Activated CD8-positive, alpha-beta memory T cell treated with anti-CD3 and anti-CD28 coated beads, Interleukin-2, amount 10 ng/mL, durations not matched to agents 7 days and 5 days (primary cell): Measurements from ENCODE around the gene ABL2. TPM values are rescaled to one million over a fixed set of nuclear protein-coding genes. Genes with fewer than 3 reads are reported as not detected.

Experiments
- ATAC-seq: fragments of 150-1000 bp; cut with Tn5 transposase; one replicate; pipeline ENCODE4 v1.10.0; 2021; ENCODE audit warnings: moderate library complexity
- CTCF ChIA-PET: fragments of 350-600 bp; sonication (Branson Sonifier 250); formaldehyde crosslinking; loops from one replicate; lab custom pipeline; 2021; ENCODE audit warnings: antibody characterized with exemption; lab: Charles Lee
- DNase-seq: peaks from one replicate; pipeline ENCODE4 v3.0.0-alpha.2; 2020
- H3K27ac Mint-ChIP-seq: one replicate; pipeline ENCODE4 v1.8.0; 2021; ENCODE audit warnings: mild to moderate bottlenecking, mixed read lengths
- H3K27me3 Mint-ChIP-seq: one replicate; pipeline ENCODE4 v1.8.0; 2021; ENCODE audit warnings: mixed read lengths
- H3K36me3 Mint-ChIP-seq: one replicate; pipeline ENCODE4 v1.8.0; 2021; ENCODE audit warnings: mild to moderate bottlenecking, mixed read lengths
- H3K4me1 Mint-ChIP-seq: one replicate; pipeline ENCODE4 v1.8.0; 2021; ENCODE audit warnings: mixed read lengths
- H3K4me3 Mint-ChIP-seq: one replicate; pipeline ENCODE4 v1.8.0; 2021; ENCODE audit warnings: mild to moderate bottlenecking, moderate library complexity, mixed read lengths
- H3K9me3 Mint-ChIP-seq: one replicate; pipeline ENCODE4 v1.8.0; 2022; ENCODE audit warnings: low read depth, mixed read lengths
- total RNA-seq, 2 experiments: library from RNA; stranded (reverse); gene quantifications; one replicate each; pipeline ENCODE4 v1.2.3, GENCODE V29; 2021

The ABL2 gene
- total RNA-seq, 2 experiments from 2014 or later = 7.8 to 8.0 TPM

GRCh38 chr1:179089827-179090482 is 139.5 kb downstream of the ABL2 start:
- H3K36me3 Mint-ChIP-seq = peaks cover 36% of the 10 kb centered on the region
- H3K27ac Mint-ChIP-seq = no peak overlapping the region
- no peak overlapping the region for H3K4me3 Mint-ChIP-seq
- CTCF ChIA-PET = no interaction called here
- DNase-seq (no peak), ATAC-seq (no peak)
- peaks cover 5% of the 10 kb centered on the region for H3K4me1 Mint-ChIP-seq
- no peaks in the 10 kb centered on the region for H3K9me3 Mint-ChIP-seq
- H3K27me3 Mint-ChIP-seq = no peaks in the 10 kb centered on the region

- DNase-seq (no peak), ATAC-seq (no peak)
- Mint-ChIP-seq H3K4me1 (peaks cover 20% of the 10 kb centered on the region), H3K36me3 (peaks cover 25% of the 10 kb centered on the region), H3K27ac (no peak overlapping the region), H3K4me3 (no peak overlapping the region), H3K9me3 (no peaks in the 10 kb centered on the region), H3K27me3 (no peaks in the 10 kb centered on the region)
- CTCF ChIA-PET = interaction anchor here (0.6 kb wide), 1 partner anchor 337 kb away, joined by 4 read pairs; no protein-coding TSS in a partner anchor
Observed at GRCh38 chr1:179087665-179088064, 141.8 kb downstream of the ABL2 start.

GRCh38 chr1:179083533-179083932 is 145.9 kb downstream of the ABL2 start:
- Mint-ChIP-seq H3K27ac (peak overlapping the region; percentile 76), H3K36me3 (peaks cover 14% of the 10 kb centered on the region), H3K4me1 (peaks cover 37% of the 10 kb centered on the region), H3K4me3 (peak overlapping the region; percentile 99), H3K27me3 (no peaks in the 10 kb centered on the region), H3K9me3 (no peaks in the 10 kb centered on the region)
- CTCF ChIA-PET = interaction anchor here (0.6 to 6.1 kb wide), 3 partner anchors 286 to 895 kb away, joined by 3 to 52 read pairs (median 3); no protein-coding TSS in a partner anchor
- ATAC-seq (no peak), DNase-seq (no peak)

- no peaks in the 10 kb centered on the region for H3K9me3 Mint-ChIP-seq
- ATAC-seq = peak; percentile 4
- peak; percentile 56 for DNase-seq
- peak overlapping the region; percentile 96 for H3K27ac Mint-ChIP-seq
- CTCF ChIA-PET = interaction anchor here (0.7 to 6.1 kb wide), 4 partner anchors 209 to 732 kb away, joined by 3 to 52 read pairs (median 4); partner anchors contain the start of gene SOAT1
- H3K4me3 Mint-ChIP-seq = peak overlapping the region; percentile 99
- H3K4me1 Mint-ChIP-seq = peaks cover 34% of the 10 kb centered on the region
- H3K36me3 Mint-ChIP-seq = peaks cover 14% of the 10 kb centered on the region
- no peaks in the 10 kb centered on the region for H3K27me3 Mint-ChIP-seq
Observed at GRCh38 chr1:179082999-179083335, 146.5 kb downstream of the ABL2 start.

GRCh38 chr1:179082333-179082998 is 147.0 kb downstream of the ABL2 start:
- Mint-ChIP-seq H3K27ac (peak overlapping the region; percentile 96), H3K4me3 (peak overlapping the region; percentile 99), H3K9me3 (no peaks in the 10 kb centered on the region), H3K27me3 (no peaks in the 10 kb centered on the region), H3K36me3 (peaks cover 14% of the 10 kb centered on the region), H3K4me1 (peaks cover 34% of the 10 kb centered on the region)
- peak; percentile 41 for ATAC-seq
- DNase-seq = peak; percentile 58
- CTCF ChIA-PET = interaction anchor here (0.7 to 6.1 kb wide), 5 partner anchors 209 to 732 kb away, joined by 3 to 52 read pairs (median 4); partner anchors contain the start of genes AXDND1 and SOAT1

GRCh38 chr1:179081687-179082332 is 147.7 kb downstream of the ABL2 start, which contains the start of gene TOR3A:
TSS of gene TOR3A (plus strand) at chr1:179082070. CDS start at chr1:179082129, 59 bp downstream.
- Mint-ChIP-seq H3K27me3 (no peaks in the 10 kb centered on the region), H3K27ac (peak within 1 kb of the TSS; percentile 96), H3K9me3 (no peaks in the 10 kb centered on the region), H3K4me1 (peaks cover 34% of the 10 kb centered on the region), H3K36me3 (peaks cover 11% of the 10 kb centered on the region), H3K4me3 (peak within 1 kb of the TSS; percentile 99)
- peak; percentile 88 for ATAC-seq
- CTCF ChIA-PET = interaction anchor here (1.3 to 6.1 kb wide), 4 partner anchors 37 to 287 kb away, joined by 3 to 52 read pairs (median 17); partner anchors contain the start of genes AXDND1 and SOAT1
- peak; percentile 93 for DNase-seq

GRCh38 chr1:179080866-179081686 is 148.4 kb downstream of the ABL2 start:
- DNase-seq (no peak), ATAC-seq (peak; percentile 20)
- H3K27me3 Mint-ChIP-seq = no peaks in the 10 kb centered on the region
- CTCF ChIA-PET = interaction anchor here (0.7 to 6.1 kb wide), 10 partner anchors 11 to 734 kb away, joined by 3 to 52 read pairs (median 3); partner anchors contain the start of genes AXDND1 and SOAT1
- peaks cover 34% of the 10 kb centered on the region for H3K4me1 Mint-ChIP-seq
- H3K9me3 Mint-ChIP-seq = no peaks in the 10 kb centered on the region
- peaks cover 8% of the 10 kb centered on the region for H3K36me3 Mint-ChIP-seq
- peak overlapping the region; percentile 99 for H3K4me3 Mint-ChIP-seq
- H3K27ac Mint-ChIP-seq = peak overlapping the region; percentile 96

GRCh38 chr1:179079113-179079761 is 150.2 kb downstream of the ABL2 start:
- no peak overlapping the region for H3K4me3 Mint-ChIP-seq
- peaks cover 2% of the 10 kb centered on the region for H3K36me3 Mint-ChIP-seq
- no peaks in the 10 kb centered on the region for H3K9me3 Mint-ChIP-seq
- ATAC-seq (peak; percentile 21), DNase-seq (peak; percentile 69)
- H3K4me1 Mint-ChIP-seq = peaks cover 26% of the 10 kb centered on the region
- no peak overlapping the region for H3K27ac Mint-ChIP-seq
- no peaks in the 10 kb centered on the region for H3K27me3 Mint-ChIP-seq
- CTCF ChIA-PET = interaction anchor here (0.7 to 6.1 kb wide), 16 partner anchors 10 to 1618 kb away, joined by 3 to 52 read pairs (median 4); partner anchors contain the start of genes AXDND1 and SOAT1

- H3K9me3 Mint-ChIP-seq = no peaks in the 10 kb centered on the region
- CTCF ChIA-PET = interaction anchor here (1.4 kb wide), 1 partner anchor 28 kb away, joined by 3 read pairs; no protein-coding TSS in a partner anchor
- H3K4me3 Mint-ChIP-seq = no peak overlapping the region
- H3K4me1 Mint-ChIP-seq = peaks cover 17% of the 10 kb centered on the region
- H3K27me3 Mint-ChIP-seq = no peaks in the 10 kb centered on the region
- ATAC-seq (no peak), DNase-seq (no peak)
- H3K27ac Mint-ChIP-seq = no peak overlapping the region
- no peaks in the 10 kb centered on the region for H3K36me3 Mint-ChIP-seq
Observed at GRCh38 chr1:179077396-179077795, 152.1 kb downstream of the ABL2 start.

GRCh38 chr1:179066471-179066870 is 163.0 kb downstream of the ABL2 start:
- peaks cover 3% of the 10 kb centered on the region for H3K36me3 Mint-ChIP-seq
- H3K4me3 Mint-ChIP-seq = no peak overlapping the region
- no peaks in the 10 kb centered on the region for H3K9me3 Mint-ChIP-seq
- H3K4me1 Mint-ChIP-seq = no peaks in the 10 kb centered on the region
- DNase-seq (no peak), ATAC-seq (no peak)
- CTCF ChIA-PET = interaction anchor here (0.6 kb wide), 1 partner anchor 12 kb away, joined by 3 read pairs; no protein-coding TSS in a partner anchor
- no peaks in the 10 kb centered on the region for H3K27me3 Mint-ChIP-seq
- no peak overlapping the region for H3K27ac Mint-ChIP-seq

- peaks cover 13% of the 10 kb centered on the region for H3K36me3 Mint-ChIP-seq
- DNase-seq = no peak
- no peak overlapping the region for H3K4me3 Mint-ChIP-seq
- ATAC-seq = no peak
- CTCF ChIA-PET = no interaction called here
- H3K4me1 Mint-ChIP-seq = no peaks in the 10 kb centered on the region
- H3K27me3 Mint-ChIP-seq = no peaks in the 10 kb centered on the region
- no peaks in the 10 kb centered on the region for H3K9me3 Mint-ChIP-seq
- no peak overlapping the region for H3K27ac Mint-ChIP-seq
Observed at GRCh38 chr1:179061360-179062282, 167.9 kb downstream of the ABL2 start.
